GM18505 (cell line): ENCODE data around the gene HDAC5.
"Not testable (repeated sequence)": the region's sequence is repeated elsewhere in the genome, so short reads cannot be mapped to it uniquely, and the experiment has no call there.

Experiments
- ATAC-seq: cut with Tn5 transposase; IDR thresholded peaks from one replicate; pipeline ENCODE4 v1.9.1; 2021; ENCODE audit not compliant: unreplicated experiment
- POLR2A ChIP-seq: IDR thresholded peaks from 4 replicates; pipeline ENCODE4 v1.6.1; 2011; ENCODE audit warnings: borderline replicate concordance; ENCODE audit not compliant: insufficient read depth, insufficient read length; ENCODE audit errors: extremely low read depth

HDAC5 gene

GRCh38 chr17:44123356-44124117 lies at the start of gene HDAC5:
HDAC5 (minus strand) TSS chr17:44123641; CDS start chr17:44117515, 6,126 bp downstream.
- peak; percentile 89 for ATAC-seq
- TF ChIP-seq POLR2A, result peak; percentile 54

- no peak for TF ChIP-seq POLR2A
- no peak for ATAC-seq
These were observed 48.6 kb upstream of the HDAC5 start for GRCh38 chr17:44171931-44172455.

GRCh38 chr17:44170499-44171201 lies 47.2 kb upstream of the HDAC5 start, which contains the start of gene ASB16:
ASB16 (plus strand) TSS chr17:44170704; CDS start chr17:44170790, 86 bp downstream.
- no peak for TF ChIP-seq POLR2A
- ATAC-seq, result no peak

GRCh38 chr17:44170135-44170498 lies 46.7 kb upstream of the HDAC5 start:
- ATAC-seq, result no peak
- TF ChIP-seq POLR2A, result no peak

- TF ChIP-seq POLR2A, result no peak
- ATAC-seq, result no peak
These were observed 43.9 kb upstream of the HDAC5 start for GRCh38 chr17:44167181-44167861.

GRCh38 chr17:44164476-44164875 lies 41.0 kb upstream of the HDAC5 start:
- no peak for ATAC-seq

GRCh38 chr17:44159519-44160210 lies 36.2 kb upstream of the HDAC5 start:
- ATAC-seq, result no peak
- no peak for TF ChIP-seq POLR2A

More at GRCh38 chr17:44164476-44164875, 41.0 kb upstream of the HDAC5 start:
- no peak for TF ChIP-seq POLR2A

GRCh38 chr17:44155488-44155887 lies 32.0 kb upstream of the HDAC5 start:
- ATAC-seq, result no peak
- TF ChIP-seq POLR2A, result no peak

GRCh38 chr17:44152875-44153274 lies 29.4 kb upstream of the HDAC5 start:
- TF ChIP-seq POLR2A, result no peak
- no peak for ATAC-seq

- TF ChIP-seq POLR2A, result no peak
- ATAC-seq, result no peak
These were observed 26.4 kb upstream of the HDAC5 start for GRCh38 chr17:44149750-44150329.

GRCh38 chr17:44149066-44149465 lies 25.6 kb upstream of the HDAC5 start:
- not testable (repeated sequence) for ATAC-seq

- no peak for ATAC-seq
- no peak for TF ChIP-seq POLR2A
These were observed 24.4 kb upstream of the HDAC5 start for GRCh38 chr17:44147812-44148211.
